ENCODE results near the gene ERC1. TPM values are rescaled to one million over a fixed set of nuclear protein-coding genes. Genes with fewer than 3 reads are reported as not detected.

The ERC1 gene
- total and polyA plus RNA-seq, 7 donors, result 4.0 to 35.6 (median 29.4) TPM

DNA sequence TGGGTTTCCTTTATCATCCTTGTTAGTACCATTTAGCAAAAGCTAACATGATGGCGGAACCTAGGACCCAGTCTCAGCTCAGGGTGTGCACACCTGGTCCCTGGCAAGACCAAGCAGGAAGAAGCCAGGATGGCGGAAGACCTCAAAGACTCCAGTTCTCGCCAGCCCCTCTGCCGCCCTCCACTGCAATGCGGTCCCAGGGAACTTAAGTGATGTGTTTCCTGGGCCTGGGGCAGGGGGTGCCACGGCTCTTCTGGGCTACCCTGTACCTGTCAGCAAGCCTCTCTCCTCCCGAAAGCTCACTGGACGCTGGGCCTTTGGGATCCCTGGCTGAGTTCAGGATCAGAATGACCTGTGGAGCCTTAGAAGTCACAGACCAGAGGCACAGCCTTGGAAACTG lies 532.0 kb downstream of the ERC1 start:
- ATAC-seq (no peak), DNase-seq (no peak)
- intact Hi-C loops (cut with DNase I), result no loop called here
- no peak overlapping the region for H3K27ac ChIP-seq
- no peak for TF ChIP-seq CTCF (IDR thresholded peaks at IDR 0.05)
- WGBS, 3 donors, result 88 to 93% (median 88%) methylated on average over 8 of the region's 8 CpGs
- H3K9me3 ChIP-seq, result no peaks in the 10 kb centered on the region
- no peak overlapping the region for H3K4me3 ChIP-seq
- peaks cover 0 to 52% (median 5%) of the 10 kb centered on the region in 3 donors for H3K27me3 ChIP-seq (ENCODE audit: insufficient read depth in 3 of 3, low read length in 2 of 3)
- H3K36me3 ChIP-seq (ENCODE audit: insufficient read depth in 1 of 2, low read depth in 1 of 2), result no peaks in the 10 kb centered on the region
- H3K4me1 ChIP-seq, result no peaks in the 10 kb centered on the region

DNA sequence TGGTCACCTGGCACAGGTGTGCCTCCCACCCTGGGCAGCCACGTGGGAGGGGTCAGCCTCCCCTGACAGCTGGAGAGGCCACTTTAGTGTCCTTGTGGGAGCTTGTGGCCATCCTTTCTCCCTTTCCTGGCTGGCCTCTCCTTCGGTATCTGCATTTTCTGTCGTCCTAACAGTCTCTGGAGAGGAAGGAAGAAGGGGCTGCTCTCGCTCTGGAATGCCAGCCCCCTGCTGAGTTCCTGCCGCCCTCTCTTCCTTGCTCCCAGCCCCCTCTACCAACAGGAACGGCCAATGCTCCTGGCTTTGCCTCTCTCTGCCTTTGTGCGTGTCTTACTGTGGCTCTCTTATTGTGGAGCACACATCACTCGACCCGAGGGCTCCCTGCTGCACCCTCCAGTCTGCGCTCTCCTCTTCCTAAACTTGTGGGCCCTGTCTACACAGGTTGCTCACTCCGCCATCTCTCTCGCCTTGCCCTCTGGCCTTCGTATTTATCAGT lies 532.6 kb downstream of the ERC1 start:
- no peak overlapping the region for H3K4me3 ChIP-seq
- no peak for TF ChIP-seq CTCF (IDR thresholded peaks at IDR 0.05)
- no peaks in the 10 kb centered on the region for H3K36me3 ChIP-seq (ENCODE audit: insufficient read depth in 1 of 2, low read depth in 1 of 2)
- H3K27ac ChIP-seq, result no peak overlapping the region
- intact Hi-C loops (cut with DNase I), result no loop called here
- peaks cover 0 to 53% (median 5%) of the 10 kb centered on the region in 3 donors for H3K27me3 ChIP-seq (ENCODE audit: insufficient read depth in 3 of 3, low read length in 2 of 3)
- DNase-seq (no peak), ATAC-seq (no peak)
- 55 to 61% (median 59%) methylated on average over 11 to 13 of the region's 13 CpGs for WGBS, 3 donors
- no peaks in the 10 kb centered on the region for H3K9me3 ChIP-seq
- H3K4me1 ChIP-seq, result no peaks in the 10 kb centered on the region

GRCh38 chr12:1525858-1526257 lies 534.8 kb downstream of the ERC1 start:
- Histone ChIP-seq H3K27ac (no peak overlapping the region), H3K27me3 (ENCODE audit: insufficient read depth in 3 of 3, low read length in 2 of 3) (peaks cover 0 to 50% (median 21%) of the 10 kb centered on the region in 3 donors), H3K9me3 (no peaks in the 10 kb centered on the region), H3K4me3 (no peak overlapping the region), H3K36me3 (ENCODE audit: insufficient read depth in 1 of 2, low read depth in 1 of 2) (no peaks in the 10 kb centered on the region), H3K4me1 (no peaks in the 10 kb centered on the region)
- no peak for DNase-seq
- no peak for TF ChIP-seq CTCF (IDR thresholded peaks at IDR 0.05)
- 73 to 77% (median 75%) methylated on average over 10 of the region's 10 CpGs for WGBS, 3 donors
- intact Hi-C loops (cut with DNase I), result loop anchor here in 1 of 2 donors (5.0 kb wide), 1 partner anchor 59 kb away; no protein-coding TSS in a partner anchor
- no peak for ATAC-seq

DNA sequence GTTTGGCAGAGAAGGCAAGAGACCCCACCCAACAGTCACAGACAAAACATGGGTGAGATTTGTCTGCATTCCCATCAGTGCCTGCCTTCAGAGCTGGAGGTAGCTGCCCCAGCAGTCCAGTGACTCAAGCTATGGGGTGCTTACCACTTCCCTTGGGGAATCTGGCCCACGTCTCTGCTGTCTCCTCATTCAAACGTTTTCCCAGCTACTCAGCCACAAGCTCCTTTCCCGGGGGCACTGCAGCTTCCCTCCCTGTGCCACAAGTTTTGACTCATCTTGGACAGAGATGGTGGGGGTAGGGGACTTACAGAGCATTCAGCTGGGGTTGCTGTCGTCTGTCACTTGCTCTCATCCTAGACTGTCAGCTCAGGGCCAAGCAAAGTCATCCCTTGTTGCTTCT lies 536.8 kb downstream of the ERC1 start:
- H3K4me3 ChIP-seq, result no peak overlapping the region
- TF ChIP-seq CTCF (IDR thresholded peaks at IDR 0.05), result no peak
- no peak for DNase-seq
- H3K9me3 ChIP-seq, result no peaks in the 10 kb centered on the region
- 62 to 70% (median 65%) methylated on average over 4 of the region's 4 CpGs for WGBS, 3 donors
- H3K27ac ChIP-seq, result no peak overlapping the region
- H3K27me3 ChIP-seq (ENCODE audit: insufficient read depth in 3 of 3, low read length in 2 of 3), result peaks cover 0 to 69% (median 26%) of the 10 kb centered on the region in 3 donors
- peaks cover 9% of the 10 kb centered on the region for H3K4me1 ChIP-seq
- intact Hi-C loops (cut with DNase I), result loop anchor here in 1 of 2 donors (5.0 kb wide), 1 partner anchor 60 kb away; no protein-coding TSS in a partner anchor
- no peaks in the 10 kb centered on the region for H3K36me3 ChIP-seq (ENCODE audit: insufficient read depth in 1 of 2, low read depth in 1 of 2)
- ATAC-seq, result no peak

DNA sequence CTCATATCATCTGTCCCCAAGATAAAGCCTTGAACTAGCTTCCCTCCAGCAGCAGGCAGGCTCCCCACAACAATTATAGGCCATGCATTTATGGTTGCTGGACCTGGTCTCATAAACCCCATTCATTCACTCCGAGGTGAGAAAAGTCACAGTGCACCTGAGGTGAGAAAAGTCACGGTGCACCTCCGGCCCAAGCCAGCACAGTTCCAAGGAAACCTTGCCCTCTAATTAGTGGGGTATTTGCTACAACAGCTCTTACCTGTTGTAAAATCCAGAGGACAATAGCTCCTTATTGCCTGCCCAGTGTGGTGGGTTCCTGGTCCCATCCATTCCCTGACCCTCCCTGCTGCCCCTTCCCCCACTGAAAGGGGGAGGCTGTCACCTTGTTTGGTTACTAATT lies 537.8 kb downstream of the ERC1 start:
- H3K27me3 ChIP-seq (ENCODE audit: insufficient read depth in 3 of 3, low read length in 2 of 3), result peaks cover 0 to 70% (median 26%) of the 10 kb centered on the region in 3 donors
- intact Hi-C loops (cut with DNase I), result loop anchor here in 1 of 2 donors (5.0 kb wide), 1 partner anchor 61 kb away; no protein-coding TSS in a partner anchor
- DNase-seq (no peak), ATAC-seq (no peak)
- H3K4me3 ChIP-seq, result no peak overlapping the region
- no peak for TF ChIP-seq CTCF (IDR thresholded peaks at IDR 0.05)
- 94 to 98% (median 94%) methylated on average over 3 of the region's 3 CpGs for WGBS, 3 donors
- H3K27ac ChIP-seq, result no peak overlapping the region
- peaks cover 9% of the 10 kb centered on the region for H3K4me1 ChIP-seq
- H3K9me3 ChIP-seq, result no peaks in the 10 kb centered on the region
- H3K36me3 ChIP-seq (ENCODE audit: insufficient read depth in 1 of 2, low read depth in 1 of 2), result no peaks in the 10 kb centered on the region
